Subcutaneous abdominal adipose tissue (tissue), 5 donors: ENCODE results near the gene COIL.
A peak's percentile ranks its signal among the peaks of the same experiment; 100 is the strongest.

Source experiments
- H3K27ac ChIP-seq: one replicate; pipeline ENCODE4 v1.7.0; 2013; ENCODE audit warnings: low read depth, mild to moderate bottlenecking, inconsistent platforms, low read length, moderate library complexity
- H3K27me3 ChIP-seq, 5 donors: one replicate each; pipeline ENCODE4 v1.7.0; 2013; ENCODE audit warnings: low read length in 5 of 5, inconsistent platforms in 1 of 5; ENCODE audit not compliant: control insufficient read depth in 5 of 5, insufficient read depth in 4 of 5
- H3K36me3 ChIP-seq, 5 donors: one replicate each; pipeline ENCODE4 v1.7.0; 2013; ENCODE audit warnings: low read length in 5 of 5; ENCODE audit not compliant: control insufficient read depth in 5 of 5, insufficient read depth in 5 of 5
- H3K4me1 ChIP-seq, 5 donors: one replicate each; pipeline ENCODE4 v1.7.0; 2013; ENCODE audit warnings: low read length in 5 of 5, mild to moderate bottlenecking in 3 of 5, moderate library complexity in 1 of 5; ENCODE audit not compliant: control insufficient read depth in 5 of 5, insufficient read depth in 5 of 5
- H3K4me3 ChIP-seq, 5 donors: one replicate each; pipeline ENCODE4 v1.7.0; 2013; ENCODE audit warnings: low read length in 5 of 5, low read depth in 1 of 5
- H3K9ac ChIP-seq, 5 donors: one replicate each; pipeline ENCODE4 v1.7.0; 2013; ENCODE audit warnings: low read length in 5 of 5, mild to moderate bottlenecking in 4 of 5, moderate library complexity in 3 of 5
- H3K9me3 ChIP-seq, 5 donors: one replicate each; pipeline ENCODE4 v1.7.0; 2013; ENCODE audit warnings: low read length in 5 of 5; ENCODE audit not compliant: control insufficient read depth in 5 of 5
- donor health status: healthy.
- donor health status: healthy.
- donor health status: healthy.
- donor health status: healthy.
- donor health status: healthy.

The COIL gene

GRCh38 chr17:56960596-56961538 lies at the start of gene COIL:
COIL (minus strand) TSS chr17:56961050; CDS start chr17:56961019, 31 bp downstream.
- Histone ChIP-seq H3K27me3 (no peaks in the 10 kb centered on the region), H3K4me1 (peaks cover 2 to 17% (median 12%) of the 10 kb centered on the region in 5 donors), H3K9me3 (no peaks in the 10 kb centered on the region), H3K27ac (peak within 1 kb of the TSS; percentile 84), H3K4me3 (peak within 1 kb of the TSS; percentile 80 to 95 (median 92)), H3K9ac (peak within 1 kb of the TSS; percentile 76 to 91 (median 89)), H3K36me3 (no peaks in the 10 kb centered on the region)

- Histone ChIP-seq H3K4me1 (peaks cover 0 to 8% (median 6%) of the 10 kb centered on the region in 5 donors), H3K4me3 (peak overlapping the region in 4 of 5 donors; percentile 30 to 63 (median 42)), H3K9me3 (no peaks in the 10 kb centered on the region), H3K9ac (peak overlapping the region in 1 of 5 donors; percentile 21), H3K27me3 (no peaks in the 10 kb centered on the region), H3K36me3 (peaks cover 3 to 6% (median 6%) of the 10 kb centered on the region in 5 donors), H3K27ac (no peak overlapping the region)
These were observed 49.6 kb upstream of the COIL start for GRCh38 chr17:57010487-57010886.

- H3K4me1 ChIP-seq, result peaks cover 0 to 12% (median 11%) of the 10 kb centered on the region in 5 donors
- peak overlapping the region in 1 of 5 donors; percentile 21 for H3K9ac ChIP-seq
- no peaks in the 10 kb centered on the region for H3K9me3 ChIP-seq
- H3K27ac ChIP-seq, result no peak overlapping the region
- H3K27me3 ChIP-seq, result no peaks in the 10 kb centered on the region
- peaks cover 3 to 9% (median 6%) of the 10 kb centered on the region in 5 donors for H3K36me3 ChIP-seq
- peak overlapping the region in 4 of 5 donors; percentile 30 to 63 (median 42) for H3K4me3 ChIP-seq
These were observed 49.0 kb upstream of the COIL start for GRCh38 chr17:57009737-57010445.

- no peak overlapping the region for H3K4me3 ChIP-seq
These were observed 48.1 kb upstream of the COIL start for GRCh38 chr17:57008958-57009357.

GRCh38 chr17:57006040-57006439 lies 45.2 kb upstream of the COIL start:
- H3K9ac ChIP-seq, result no peak overlapping the region

More at GRCh38 chr17:57008958-57009357, 48.1 kb upstream of the COIL start:
- H3K9me3 ChIP-seq, result no peaks in the 10 kb centered on the region
- H3K27ac ChIP-seq, result no peak overlapping the region
- no peaks in the 10 kb centered on the region for H3K27me3 ChIP-seq
- peaks cover 0 to 14% (median 12%) of the 10 kb centered on the region in 5 donors for H3K4me1 ChIP-seq
- H3K36me3 ChIP-seq, result peaks cover 3 to 15% (median 6%) of the 10 kb centered on the region in 5 donors
- H3K9ac ChIP-seq, result no peak overlapping the region

GRCh38 chr17:57004944-57005579 lies 44.2 kb upstream of the COIL start:
- Histone ChIP-seq H3K4me3 (no peak overlapping the region), H3K27me3 (no peaks in the 10 kb centered on the region), H3K9ac (no peak overlapping the region), H3K27ac (no peak overlapping the region), H3K36me3 (peaks cover 7 to 47% (median 37%) of the 10 kb centered on the region in 5 donors), H3K4me1 (peaks cover 0 to 11% (median 9%) of the 10 kb centered on the region in 5 donors), H3K9me3 (no peaks in the 10 kb centered on the region)

More at GRCh38 chr17:57006040-57006439, 45.2 kb upstream of the COIL start:
- Histone ChIP-seq H3K4me3 (no peak overlapping the region), H3K27me3 (no peaks in the 10 kb centered on the region), H3K36me3 (peaks cover 3 to 40% (median 29%) of the 10 kb centered on the region in 5 donors), H3K9me3 (no peaks in the 10 kb centered on the region), H3K27ac (no peak overlapping the region), H3K4me1 (peaks cover 0 to 14% (median 12%) of the 10 kb centered on the region in 5 donors)

- H3K27me3 ChIP-seq, result no peaks in the 10 kb centered on the region
- H3K4me1 ChIP-seq, result peaks cover 0 to 7% (median 6%) of the 10 kb centered on the region in 5 donors
- H3K9me3 ChIP-seq, result no peaks in the 10 kb centered on the region
- H3K4me3 ChIP-seq, result no peak overlapping the region
- H3K36me3 ChIP-seq, result peaks cover 7 to 58% (median 43%) of the 10 kb centered on the region in 5 donors
- H3K9ac ChIP-seq, result no peak overlapping the region
- H3K27ac ChIP-seq, result no peak overlapping the region
These were observed 42.1 kb upstream of the COIL start for GRCh38 chr17:57002904-57003303.

GRCh38 chr17:57001541-57001940 lies 40.7 kb upstream of the COIL start:
- H3K27ac ChIP-seq, result no peak overlapping the region
- no peaks in the 10 kb centered on the region for H3K27me3 ChIP-seq
- H3K9ac ChIP-seq, result no peak overlapping the region
- peaks cover 0 to 7% (median 6%) of the 10 kb centered on the region in 5 donors for H3K4me1 ChIP-seq
- H3K4me3 ChIP-seq, result no peak overlapping the region
- H3K36me3 ChIP-seq, result peaks cover 15 to 70% (median 47%) of the 10 kb centered on the region in 5 donors
- H3K9me3 ChIP-seq, result no peaks in the 10 kb centered on the region

- Histone ChIP-seq H3K27ac (no peak overlapping the region), H3K27me3 (no peaks in the 10 kb centered on the region), H3K9me3 (no peaks in the 10 kb centered on the region), H3K4me3 (no peak overlapping the region), H3K36me3 (peaks cover 29 to 71% (median 57%) of the 10 kb centered on the region in 5 donors), H3K4me1 (no peaks in the 10 kb centered on the region), H3K9ac (no peak overlapping the region)
These were observed 36.5 kb upstream of the COIL start for GRCh38 chr17:56997313-56997712.
